ENCODE data around the gene HECW1. TPM values are rescaled to one million over a fixed set of nuclear protein-coding genes. Genes with fewer than 3 reads are reported as not detected.

Gene HECW1
- total RNA-seq, 4 donors from 2014 or later: 1.2 to 3.9 (median 2.0) TPM

DNA sequence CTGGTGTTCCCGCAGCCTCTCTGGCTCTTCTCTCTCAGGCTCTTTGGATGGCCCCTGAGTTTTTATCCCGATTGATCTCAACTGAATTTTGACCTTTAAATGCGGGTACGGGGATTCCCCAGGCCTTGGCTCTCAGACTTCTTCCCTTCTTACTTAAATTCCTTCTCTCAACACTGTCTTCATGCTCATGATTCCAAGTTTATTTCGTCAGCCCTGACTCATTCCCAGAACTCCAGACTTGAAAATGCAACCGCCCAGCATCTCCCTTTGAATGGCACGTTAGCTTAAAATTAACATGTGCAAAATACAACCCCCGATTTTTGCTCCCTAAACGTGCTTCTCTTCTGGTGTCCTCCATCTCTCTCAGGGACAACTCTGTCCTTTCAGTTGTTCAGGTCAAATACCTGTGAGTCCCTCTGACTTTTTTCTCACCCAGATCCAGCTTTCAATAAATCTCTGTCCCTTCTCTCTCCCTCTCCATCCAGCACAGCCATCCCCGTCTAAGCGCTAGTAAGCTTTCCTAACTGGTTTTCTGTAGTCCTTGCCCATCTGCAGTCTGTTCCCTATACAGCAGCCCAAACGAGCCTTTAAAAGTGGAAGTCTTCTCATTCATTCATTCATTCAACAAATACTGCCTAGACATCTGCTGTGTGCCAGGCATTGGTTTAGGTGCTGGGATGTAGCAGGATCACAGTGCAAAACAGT is 7.1 kb downstream of the HECW1 start:
- no peak overlapping the region for H3K27ac ChIP-seq
- no peak for ATAC-seq
- no peaks in the 10 kb centered on the region for H3K4me1 ChIP-seq
- H3K4me3 ChIP-seq: no peak overlapping the region
- H3K9me3 ChIP-seq: no peaks in the 10 kb centered on the region
- intact Hi-C loops (cut with DNase I; ENCODE audit: low total_unique reads) (no loop called here), in situ Hi-C loops (cut with MboI; ENCODE audit: low sequenced_read_pairs in 4 of 4) (no loop called here)
- H3K36me3 ChIP-seq: no peaks in the 10 kb centered on the region
- DNase-seq: no peak
- no peak for TF ChIP-seq POLR2A (IDR thresholded peaks at IDR 0.05)
- TF ChIP-seq, protein P1, sequence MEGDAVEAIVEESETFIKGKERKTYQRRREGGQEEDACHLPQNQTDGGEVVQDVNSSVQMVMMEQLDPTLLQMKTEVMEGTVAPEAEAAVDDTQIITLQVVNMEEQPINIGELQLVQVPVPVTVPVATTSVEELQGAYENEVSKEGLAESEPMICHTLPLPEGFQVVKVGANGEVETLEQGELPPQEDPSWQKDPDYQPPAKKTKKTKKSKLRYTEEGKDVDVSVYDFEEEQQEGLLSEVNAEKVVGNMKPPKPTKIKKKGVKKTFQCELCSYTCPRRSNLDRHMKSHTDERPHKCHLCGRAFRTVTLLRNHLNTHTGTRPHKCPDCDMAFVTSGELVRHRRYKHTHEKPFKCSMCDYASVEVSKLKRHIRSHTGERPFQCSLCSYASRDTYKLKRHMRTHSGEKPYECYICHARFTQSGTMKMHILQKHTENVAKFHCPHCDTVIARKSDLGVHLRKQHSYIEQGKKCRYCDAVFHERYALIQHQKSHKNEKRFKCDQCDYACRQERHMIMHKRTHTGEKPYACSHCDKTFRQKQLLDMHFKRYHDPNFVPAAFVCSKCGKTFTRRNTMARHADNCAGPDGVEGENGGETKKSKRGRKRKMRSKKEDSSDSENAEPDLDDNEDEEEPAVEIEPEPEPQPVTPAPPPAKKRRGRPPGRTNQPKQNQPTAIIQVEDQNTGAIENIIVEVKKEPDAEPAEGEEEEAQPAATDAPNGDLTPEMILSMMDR (IDR thresholded peaks at IDR 0.05 in 4 of 5, conservative IDR thresholded peaks at IDR 0.05 in 1 of 5): no peak
- H3K27me3 ChIP-seq: peaks cover 19 to 29% (median 21%) of the 10 kb centered on the region in 3 donors

DNA sequence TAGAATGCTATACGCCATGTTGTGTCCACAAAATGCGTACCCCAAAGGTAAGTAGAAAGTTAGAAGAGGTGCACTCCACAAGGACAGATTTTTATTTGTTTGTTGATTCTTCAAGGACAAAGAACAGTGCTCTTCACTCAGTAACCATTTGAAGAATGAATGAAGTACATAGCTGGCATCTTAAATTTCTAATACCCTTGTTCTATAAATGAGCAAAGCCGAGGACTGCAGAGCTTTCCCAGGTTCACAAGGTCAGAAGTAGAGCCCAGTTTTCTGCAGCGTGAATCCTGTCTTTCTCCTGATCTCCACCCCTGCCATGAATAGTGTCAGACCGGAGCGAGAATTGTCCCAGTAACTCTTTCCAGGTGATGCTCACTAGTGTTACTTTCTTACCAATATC is 9.5 kb downstream of the HECW1 start:
- intact Hi-C loops (cut with DNase I; ENCODE audit: low total_unique reads): no loop called here
- no peaks in the 10 kb centered on the region for H3K4me1 ChIP-seq
- ATAC-seq (no peak), DNase-seq (no peak)
- H3K9me3 ChIP-seq: no peaks in the 10 kb centered on the region
- in situ Hi-C loops (cut with MboI; ENCODE audit: low sequenced_read_pairs in 4 of 4): no loop called here
- TF ChIP-seq, protein P1 (IDR thresholded peaks at IDR 0.05 in 4 of 5, conservative IDR thresholded peaks at IDR 0.05 in 1 of 5): no peak
- no peak for TF ChIP-seq POLR2A (IDR thresholded peaks at IDR 0.05)
- H3K27ac ChIP-seq: no peak overlapping the region
- peaks cover 0 to 15% (median 0%) of the 10 kb centered on the region in 3 donors for H3K27me3 ChIP-seq
- no peaks in the 10 kb centered on the region for H3K36me3 ChIP-seq
- H3K4me3 ChIP-seq: no peak overlapping the region

DNA sequence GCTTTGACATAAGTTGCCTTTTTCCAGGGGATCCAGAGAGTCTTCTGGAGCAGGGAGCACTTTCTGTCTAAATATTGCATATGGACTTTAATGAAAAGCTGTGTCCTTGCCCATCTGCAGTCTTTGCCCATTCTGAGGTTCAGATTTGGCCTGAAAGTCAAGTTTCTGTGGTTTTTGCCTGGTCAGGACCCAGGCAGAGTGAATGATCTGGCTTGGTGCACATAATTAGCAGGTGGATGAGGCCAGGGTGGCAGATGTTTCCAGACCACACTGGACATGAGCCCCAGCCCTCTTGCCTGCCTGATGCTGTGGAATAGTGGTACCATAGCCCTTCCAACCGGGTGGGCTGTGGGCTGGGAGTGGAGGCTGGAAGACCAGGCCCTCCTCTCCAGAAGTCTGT is 11.0 kb downstream of the HECW1 start:
- Histone ChIP-seq H3K4me3 (no peak overlapping the region), H3K27ac (no peak overlapping the region), H3K36me3 (no peaks in the 10 kb centered on the region), H3K27me3 (peaks cover 0 to 6% (median 0%) of the 10 kb centered on the region in 3 donors), H3K4me1 (no peaks in the 10 kb centered on the region), H3K9me3 (no peaks in the 10 kb centered on the region)
- TF ChIP-seq, protein P1 (IDR thresholded peaks at IDR 0.05 in 4 of 5, conservative IDR thresholded peaks at IDR 0.05 in 1 of 5): no peak
- TF ChIP-seq POLR2A (IDR thresholded peaks at IDR 0.05): no peak
- in situ Hi-C loops (cut with MboI; ENCODE audit: low sequenced_read_pairs in 4 of 4) (no loop called here), intact Hi-C loops (cut with DNase I; ENCODE audit: low total_unique reads) (no loop called here)
- ATAC-seq (no peak), DNase-seq (no peak)

DNA sequence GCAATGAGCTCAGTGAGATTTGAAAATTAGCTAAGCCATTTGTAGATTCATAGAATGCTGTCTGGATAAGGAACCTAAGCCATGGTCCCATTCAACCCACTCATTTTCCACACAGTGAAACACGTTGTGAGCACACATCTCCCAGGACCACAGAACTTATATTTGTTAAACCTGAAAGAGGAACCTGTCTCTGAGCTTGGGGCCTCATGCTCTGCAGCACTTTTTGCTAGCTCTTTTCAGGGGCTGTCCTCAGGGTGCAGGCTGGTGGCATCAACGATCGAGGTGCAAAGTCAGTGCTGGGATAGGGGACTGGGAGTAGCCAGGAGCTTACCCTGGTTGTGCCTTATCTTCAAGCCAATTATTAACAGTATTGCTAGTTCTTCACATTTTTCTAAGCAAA is 11.9 kb downstream of the HECW1 start:
- no peaks in the 10 kb centered on the region for H3K4me1 ChIP-seq
- no peak overlapping the region for H3K4me3 ChIP-seq
- H3K36me3 ChIP-seq: no peaks in the 10 kb centered on the region
- intact Hi-C loops (cut with DNase I; ENCODE audit: low total_unique reads) (no loop called here), in situ Hi-C loops (cut with MboI; ENCODE audit: low sequenced_read_pairs in 4 of 4) (no loop called here)
- H3K27me3 ChIP-seq: peaks cover 0 to 3% (median 0%) of the 10 kb centered on the region in 3 donors
- TF ChIP-seq POLR2A (IDR thresholded peaks at IDR 0.05): no peak
- TF ChIP-seq, protein P1 (IDR thresholded peaks at IDR 0.05 in 4 of 5, conservative IDR thresholded peaks at IDR 0.05 in 1 of 5): no peak
- H3K9me3 ChIP-seq: no peaks in the 10 kb centered on the region
- DNase-seq (no peak), ATAC-seq (no peak)
- H3K27ac ChIP-seq: no peak overlapping the region

DNA sequence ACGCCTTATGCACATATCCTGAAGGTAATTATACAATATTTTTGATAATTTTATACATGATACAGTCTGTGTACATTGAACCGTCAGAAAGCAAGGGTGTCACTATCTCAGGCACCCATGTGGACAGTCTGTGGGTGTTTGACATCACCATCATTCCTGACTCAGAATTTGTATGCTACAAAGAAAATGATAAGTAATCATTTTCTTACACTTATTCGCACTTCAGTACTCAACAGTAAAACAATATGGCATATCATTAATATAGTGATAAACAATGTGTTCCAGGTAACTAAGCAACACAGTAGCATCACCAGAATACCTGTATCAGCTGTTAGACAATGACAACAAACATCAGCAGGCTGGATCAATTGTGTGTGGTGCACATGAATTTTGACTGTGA is 17.9 kb downstream of the HECW1 start:
- in situ Hi-C loops (cut with MboI; ENCODE audit: low sequenced_read_pairs in 4 of 4): no loop called here
- Histone ChIP-seq H3K27me3 (no peaks in the 10 kb centered on the region), H3K9me3 (no peaks in the 10 kb centered on the region), H3K4me3 (no peak overlapping the region), H3K27ac (no peak overlapping the region), H3K36me3 (no peaks in the 10 kb centered on the region), H3K4me1 (no peaks in the 10 kb centered on the region)
- no peak for TF ChIP-seq POLR2A (IDR thresholded peaks at IDR 0.05)
- TF ChIP-seq, protein P1 (IDR thresholded peaks at IDR 0.05 in 4 of 5, conservative IDR thresholded peaks at IDR 0.05 in 1 of 5): no peak
- DNase-seq (no peak), ATAC-seq (no peak)
- intact Hi-C loops (cut with DNase I; ENCODE audit: low total_unique reads): no loop called here
